Vagina (tissue), 2 donors: ENCODE data around the gene EFHD1. TPM values are rescaled to one million over a fixed set of nuclear protein-coding genes. Genes with fewer than 3 reads are reported as not detected.
A peak's percentile ranks its signal among the peaks of the same experiment; 100 is the strongest.
"Not testable (repeated sequence)": the region's sequence is repeated elsewhere in the genome, so short reads cannot be mapped to it uniquely, and the experiment has no call there.

ENCODE experiments used
- DNase-seq, 2 donors: peaks; one replicate each; pipeline ENCODE4 v3.0.0-alpha.2; 2017; ENCODE audit errors: extremely low spot score in 2 of 2
- H3K27ac ChIP-seq: fragments of 200-600 bp; sonication (generic); one replicate; pipeline ENCODE4 v1.5.1; 2019
- H3K27me3 ChIP-seq: fragments of 200-600 bp; sonication (generic); one replicate; pipeline ENCODE4 v1.5.1; 2019
- H3K36me3 ChIP-seq, 2 donors: fragments of 200-600 bp; sonication (generic); one replicate each; pipeline ENCODE4 v1.5.1; 2017 to 2019
- H3K4me1 ChIP-seq: fragments of 200-600 bp; sonication (generic); one replicate; pipeline ENCODE4 v1.5.1; 2019
- H3K4me3 ChIP-seq, 2 donors: fragments of 200-600 bp; sonication (generic); 1 replicate in 1 of 2; 2 replicates in 1 of 2; pipeline ENCODE4 v1.5.1; 2016 to 2019
- H3K9me3 ChIP-seq: fragments of 200-600 bp; sonication (generic); one replicate; pipeline ENCODE4 v1.5.1; 2019
- POLR2A ChIP-seq, 2 donors: fragments of 450-650 bp; IDR thresholded peaks; one replicate each; pipeline ENCODE4 v1.6.1; 2017; ENCODE audit warnings: antibody characterized with exemption in 2 of 2, mild to moderate bottlenecking in 2 of 2, moderate library complexity in 2 of 2
- POLR2AphosphoS5 ChIP-seq, 2 donors: sonication (generic); formaldehyde crosslinking; IDR thresholded peaks; one replicate each; pipeline ENCODE4 v1.9.0; 2017; ENCODE audit warnings: antibody characterized with exemption in 2 of 2, mild to moderate bottlenecking in 2 of 2, low read depth in 1 of 2; ENCODE audit not compliant: insufficient read depth in 1 of 2
- intact Hi-C: fragments of 100-400 bp; cut with DNase I; formaldehyde crosslinking; loops from one replicate; pipeline ENCODE4 v1.15.1; 2023
- total RNA-seq: library from RNA; depleted of rRNA; stranded (reverse); fragments of >200 nt; gene quantifications from one replicate; pipeline ENCODE4 v1.2.3, GENCODE V29; 2016
- TF ChIP-seq, protein P1 (sequence below), 3 experiments: fragments of 450-650 bp in 2 of 3; fragments of 200-600 bp in 1 of 3; sonication (generic) in 1 of 3; IDR thresholded peaks; one replicate each; pipeline ENCODE4 v1.5.1; 2017 to 2019; ENCODE audit warnings: antibody characterized with exemption in 3 of 3, mild to moderate bottlenecking in 2 of 3, moderate library complexity in 2 of 3

EFHD1 gene
- total RNA-seq, 1 donor from 2014 or later, result 22.6 TPM

DNA sequence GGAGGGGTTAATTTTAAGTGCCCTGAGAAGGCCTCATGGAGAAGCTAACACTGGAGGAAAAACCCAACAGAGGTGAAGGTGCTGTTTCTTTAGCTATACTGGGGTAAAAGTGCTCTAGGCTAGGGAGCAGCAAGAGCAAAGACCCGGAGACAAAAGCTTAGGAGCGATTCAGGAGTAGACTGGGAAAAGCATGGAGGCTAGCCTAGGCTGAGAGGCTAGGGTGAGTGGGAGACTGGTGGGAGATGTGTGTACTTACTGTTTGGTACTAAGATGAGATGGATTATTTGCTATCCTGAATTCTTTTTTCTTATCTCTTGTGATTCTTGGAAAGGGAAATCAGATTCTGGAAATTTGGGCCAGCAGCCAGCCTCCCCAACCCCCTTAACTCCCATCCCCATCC, 65.7 kb downstream of the EFHD1 start:
- H3K4me3 ChIP-seq, result peak overlapping the region in 1 of 2 donors; percentile 85
- peaks cover 53% of the 10 kb centered on the region for H3K4me1 ChIP-seq
- peaks cover 0 to 4% of the 10 kb centered on the region in 2 donors for H3K36me3 ChIP-seq

DNA sequence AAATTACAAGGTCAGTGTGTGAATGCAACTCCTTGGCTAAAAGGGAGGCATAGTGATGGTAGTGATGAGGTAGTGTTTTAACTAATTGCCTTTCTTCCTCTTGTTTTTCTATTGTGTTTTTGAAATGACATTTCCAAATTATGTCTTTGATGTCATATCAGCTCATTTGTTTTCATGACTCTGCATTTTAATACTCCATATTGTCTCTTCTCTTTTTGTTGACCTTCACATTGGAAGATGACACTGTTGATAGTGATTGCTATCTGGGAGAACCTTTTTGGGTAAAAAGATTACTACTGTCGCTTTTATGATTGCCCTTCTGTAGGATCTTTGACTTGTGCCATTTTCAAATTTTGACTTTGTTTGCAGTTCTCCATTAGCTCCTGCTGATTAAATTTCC, 66.8 kb downstream of the EFHD1 start:
- Histone ChIP-seq H3K4me1 (peaks cover 53% of the 10 kb centered on the region), H3K9me3 (no peaks in the 10 kb centered on the region), H3K4me3 (no peak overlapping the region), H3K27ac (no peak overlapping the region), H3K27me3 (no peaks in the 10 kb centered on the region), H3K36me3 (peaks cover 0 to 6% of the 10 kb centered on the region in 2 donors)
- DNase-seq, result no peak
- intact Hi-C loops, result no loop called here
- TF ChIP-seq POLR2A (IDR thresholded peaks at IDR 0.05), result no peak
- no peak for TF ChIP-seq POLR2AphosphoS5 (IDR thresholded peaks at IDR 0.05; ENCODE audit: insufficient read depth in 1 of 2, low read depth in 1 of 2)
- TF ChIP-seq, protein P1, sequence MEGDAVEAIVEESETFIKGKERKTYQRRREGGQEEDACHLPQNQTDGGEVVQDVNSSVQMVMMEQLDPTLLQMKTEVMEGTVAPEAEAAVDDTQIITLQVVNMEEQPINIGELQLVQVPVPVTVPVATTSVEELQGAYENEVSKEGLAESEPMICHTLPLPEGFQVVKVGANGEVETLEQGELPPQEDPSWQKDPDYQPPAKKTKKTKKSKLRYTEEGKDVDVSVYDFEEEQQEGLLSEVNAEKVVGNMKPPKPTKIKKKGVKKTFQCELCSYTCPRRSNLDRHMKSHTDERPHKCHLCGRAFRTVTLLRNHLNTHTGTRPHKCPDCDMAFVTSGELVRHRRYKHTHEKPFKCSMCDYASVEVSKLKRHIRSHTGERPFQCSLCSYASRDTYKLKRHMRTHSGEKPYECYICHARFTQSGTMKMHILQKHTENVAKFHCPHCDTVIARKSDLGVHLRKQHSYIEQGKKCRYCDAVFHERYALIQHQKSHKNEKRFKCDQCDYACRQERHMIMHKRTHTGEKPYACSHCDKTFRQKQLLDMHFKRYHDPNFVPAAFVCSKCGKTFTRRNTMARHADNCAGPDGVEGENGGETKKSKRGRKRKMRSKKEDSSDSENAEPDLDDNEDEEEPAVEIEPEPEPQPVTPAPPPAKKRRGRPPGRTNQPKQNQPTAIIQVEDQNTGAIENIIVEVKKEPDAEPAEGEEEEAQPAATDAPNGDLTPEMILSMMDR (IDR thresholded peaks at IDR 0.05), result no peak

More for the DNA sequence above, 65.7 kb downstream of the EFHD1 start:
- intact Hi-C loops, result loop anchor here (5.0 kb wide), 1 partner anchor 1087 kb away; no protein-coding TSS in a partner anchor
- H3K9me3 ChIP-seq, result no peaks in the 10 kb centered on the region
- DNase-seq, result no peak
- H3K27me3 ChIP-seq, result no peaks in the 10 kb centered on the region
- no peak overlapping the region for H3K27ac ChIP-seq
- TF ChIP-seq, protein P1 (IDR thresholded peaks at IDR 0.05), result no peak
- no peak for TF ChIP-seq POLR2A (IDR thresholded peaks at IDR 0.05)
- TF ChIP-seq POLR2AphosphoS5 (IDR thresholded peaks at IDR 0.05; ENCODE audit: insufficient read depth in 1 of 2, low read depth in 1 of 2), result no peak

DNA sequence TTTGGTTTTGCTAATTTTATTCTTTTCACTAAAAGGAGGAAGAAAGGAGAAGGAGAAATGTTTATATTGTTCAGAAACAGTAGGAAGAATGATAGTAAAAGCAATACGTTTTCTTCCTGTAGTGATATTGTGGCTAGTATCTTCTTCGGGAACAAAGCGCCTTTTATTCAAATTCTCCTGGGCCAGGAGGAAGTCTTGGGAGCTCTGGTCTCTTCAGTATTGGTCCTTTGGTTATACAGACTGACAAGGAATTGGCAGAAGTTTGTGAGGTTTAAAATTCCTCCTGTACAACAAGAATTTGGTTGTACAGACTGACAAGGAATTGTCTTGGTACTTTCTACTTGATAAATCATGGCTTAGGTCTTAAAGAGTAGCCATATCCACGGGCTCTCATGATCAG, 73.7 kb downstream of the EFHD1 start:
- H3K36me3 ChIP-seq, result peaks cover 0 to 25% of the 10 kb centered on the region in 2 donors
- no peak overlapping the region for H3K27ac ChIP-seq

DNA sequence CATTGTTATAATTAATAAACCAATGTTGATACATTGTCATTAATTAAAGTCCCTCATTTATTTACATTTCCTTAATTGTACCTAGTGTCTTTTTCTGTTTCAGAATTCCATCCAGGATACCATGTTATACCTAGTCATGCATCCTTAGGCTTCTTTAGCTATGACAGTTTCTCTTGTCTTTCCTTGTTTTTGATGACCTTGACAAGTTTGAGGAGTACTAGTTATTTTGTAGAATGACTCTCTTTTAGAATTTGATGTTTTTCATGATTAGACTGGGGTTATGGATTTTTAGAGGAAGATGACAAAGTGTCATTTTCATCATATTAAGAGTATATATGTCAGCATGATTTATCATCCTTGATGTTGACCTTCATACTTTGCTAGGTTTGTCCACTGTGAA, 80.1 kb downstream of the EFHD1 start:
- intact Hi-C loops, result no loop called here
- Histone ChIP-seq H3K9me3 (no peaks in the 10 kb centered on the region), H3K27ac (no peak overlapping the region), H3K36me3 (no peaks in the 10 kb centered on the region), H3K4me1 (peaks cover 23% of the 10 kb centered on the region), H3K27me3 (no peaks in the 10 kb centered on the region), H3K4me3 (no peak overlapping the region)
- DNase-seq, result no peak
- TF ChIP-seq, protein P1 (IDR thresholded peaks at IDR 0.05), result no peak
- TF ChIP-seq POLR2A (IDR thresholded peaks at IDR 0.05) (no peak), POLR2AphosphoS5 (IDR thresholded peaks at IDR 0.05; ENCODE audit: insufficient read depth in 1 of 2, low read depth in 1 of 2) (no peak)

More for the DNA sequence above, 73.7 kb downstream of the EFHD1 start:
- peaks cover 11% of the 10 kb centered on the region for H3K4me1 ChIP-seq
- TF ChIP-seq POLR2A (IDR thresholded peaks at IDR 0.05), result no peak
- TF ChIP-seq, protein P1 (IDR thresholded peaks at IDR 0.05), result no peak
- no peaks in the 10 kb centered on the region for H3K27me3 ChIP-seq
- intact Hi-C loops, result no loop called here
- H3K9me3 ChIP-seq, result no peaks in the 10 kb centered on the region
- no peak overlapping the region for H3K4me3 ChIP-seq
- DNase-seq, result no peak

DNA sequence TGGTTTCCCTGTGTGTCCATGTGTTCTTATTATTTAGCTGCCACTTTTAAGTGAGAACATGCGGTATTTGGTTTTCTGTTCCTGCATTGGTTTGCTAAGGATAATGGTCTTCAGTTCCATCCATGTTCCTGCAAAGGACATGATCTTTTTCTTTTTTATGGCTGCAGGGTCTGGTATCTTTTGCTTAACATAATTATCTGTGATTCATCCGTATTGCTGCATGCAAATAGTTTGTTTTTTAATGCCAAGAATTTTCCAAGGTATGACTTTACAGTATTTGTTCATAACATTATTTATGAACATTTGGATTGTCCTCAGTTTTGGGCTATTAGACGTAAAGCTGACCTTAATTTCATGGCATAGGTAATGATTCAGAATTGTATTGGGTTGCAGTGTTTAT, 81.6 kb downstream of the EFHD1 start:
- Histone ChIP-seq H3K36me3 (no peaks in the 10 kb centered on the region), H3K9me3 (no peaks in the 10 kb centered on the region), H3K27me3 (no peaks in the 10 kb centered on the region), H3K27ac (no peak overlapping the region), H3K4me3 (no peak overlapping the region), H3K4me1 (peaks cover 23% of the 10 kb centered on the region)
- intact Hi-C loops, result no loop called here
- DNase-seq, result no peak
- TF ChIP-seq POLR2A (IDR thresholded peaks at IDR 0.05), result no peak
- TF ChIP-seq POLR2AphosphoS5 (IDR thresholded peaks at IDR 0.05; ENCODE audit: insufficient read depth in 1 of 2, low read depth in 1 of 2), result no peak
- TF ChIP-seq, protein P1 (IDR thresholded peaks at IDR 0.05), result no peak

DNA sequence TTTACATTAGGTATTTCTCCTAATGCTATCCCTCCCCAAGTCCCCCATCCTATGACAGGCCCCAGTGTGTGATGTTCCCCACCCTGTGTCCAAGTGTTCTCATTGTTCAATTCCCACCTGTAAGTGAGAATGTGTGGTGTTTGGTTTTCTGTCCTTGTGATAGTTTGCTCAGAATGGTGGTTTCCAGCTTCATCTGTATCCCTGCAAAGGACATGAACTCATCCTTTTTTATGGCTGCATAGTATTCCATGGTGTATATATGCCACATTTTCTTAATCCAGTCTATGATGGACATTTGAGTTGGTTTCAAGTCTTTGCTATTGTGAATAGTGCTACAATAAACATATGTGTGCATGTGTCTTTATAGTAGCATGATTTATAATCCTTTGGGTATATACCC, 86.7 kb downstream of the EFHD1 start:
- intact Hi-C loops, H3K27me3 ChIP-seq, H3K4me3 ChIP-seq, H3K9me3 ChIP-seq, H3K36me3 ChIP-seq, DNase-seq, H3K27ac ChIP-seq: not testable (repeated sequence)
- H3K4me1 ChIP-seq, result peaks cover 41% of the 10 kb centered on the region
